Esophagus mucosa (tissue), 1 donor: ENCODE measurements around the gene TCP11L2. TPM values are rescaled to one million over a fixed set of nuclear protein-coding genes. Genes with fewer than 3 reads are reported as not detected.
"Not testable (repeated sequence)": the region's sequence is repeated elsewhere in the genome, so short reads cannot be mapped to it uniquely, and the experiment has no call there.

Experiments
- ATAC-seq: fragments of 200-7000 bp; cut with Tn5 transposase; one replicate; pipeline ENCODE4 v1.9.1; 2020
- total RNA-seq: library from RNA; stranded (reverse); gene quantifications from one replicate; pipeline ENCODE4 v1.2.4, GENCODE V29; 2023
- donor health status: DM: yes; HTN: yes; CAD: no.

Gene TCP11L2
- total RNA-seq, 1 donor from 2014 or later, result 35.3 TPM

DNA sequence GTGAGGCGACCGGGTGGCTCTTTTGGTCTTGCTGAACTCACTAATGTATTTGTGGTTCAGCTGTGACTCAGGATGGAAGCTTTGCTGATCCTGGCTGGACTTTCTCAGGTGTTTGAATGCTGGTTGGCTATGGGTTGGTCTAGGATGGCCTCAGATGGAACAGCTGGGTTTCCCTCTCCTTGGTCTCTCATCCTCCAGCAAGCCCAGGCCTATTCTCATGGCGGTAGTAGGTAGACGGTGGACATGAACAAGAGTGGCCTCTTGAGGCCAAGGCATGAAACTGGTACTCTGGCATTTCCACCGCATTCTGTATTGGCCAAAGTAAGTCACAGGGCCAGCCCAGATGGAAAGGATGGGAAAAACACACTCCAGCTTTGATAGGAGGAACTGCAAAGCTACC is 43.2 kb downstream of the TCP11L2 start:
- peak; percentile 75 for ATAC-seq

GRCh38 chr12:106348411-106348810 is 45.9 kb downstream of the TCP11L2 start:
- no peak for ATAC-seq

DNA sequence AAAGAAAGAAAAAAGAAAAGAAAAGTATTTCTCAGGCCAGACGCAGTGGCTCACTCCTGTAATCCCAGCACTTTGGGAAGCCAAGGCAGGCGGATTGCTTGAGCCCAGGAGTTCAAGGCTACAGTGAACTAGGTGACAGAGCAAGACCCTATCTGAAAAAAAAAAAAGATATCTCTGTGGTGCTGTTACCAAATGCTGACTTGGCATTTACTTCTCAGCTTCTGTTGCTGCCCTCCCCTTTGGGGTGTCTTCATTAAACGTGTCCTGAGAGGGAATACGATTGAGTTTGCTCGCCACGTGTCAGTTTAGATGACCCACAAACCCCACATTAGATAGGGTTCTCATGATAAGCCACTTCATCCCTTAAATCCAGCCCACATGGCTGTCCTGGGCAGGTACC is 50.6 kb downstream of the TCP11L2 start:
- no peak for ATAC-seq

DNA sequence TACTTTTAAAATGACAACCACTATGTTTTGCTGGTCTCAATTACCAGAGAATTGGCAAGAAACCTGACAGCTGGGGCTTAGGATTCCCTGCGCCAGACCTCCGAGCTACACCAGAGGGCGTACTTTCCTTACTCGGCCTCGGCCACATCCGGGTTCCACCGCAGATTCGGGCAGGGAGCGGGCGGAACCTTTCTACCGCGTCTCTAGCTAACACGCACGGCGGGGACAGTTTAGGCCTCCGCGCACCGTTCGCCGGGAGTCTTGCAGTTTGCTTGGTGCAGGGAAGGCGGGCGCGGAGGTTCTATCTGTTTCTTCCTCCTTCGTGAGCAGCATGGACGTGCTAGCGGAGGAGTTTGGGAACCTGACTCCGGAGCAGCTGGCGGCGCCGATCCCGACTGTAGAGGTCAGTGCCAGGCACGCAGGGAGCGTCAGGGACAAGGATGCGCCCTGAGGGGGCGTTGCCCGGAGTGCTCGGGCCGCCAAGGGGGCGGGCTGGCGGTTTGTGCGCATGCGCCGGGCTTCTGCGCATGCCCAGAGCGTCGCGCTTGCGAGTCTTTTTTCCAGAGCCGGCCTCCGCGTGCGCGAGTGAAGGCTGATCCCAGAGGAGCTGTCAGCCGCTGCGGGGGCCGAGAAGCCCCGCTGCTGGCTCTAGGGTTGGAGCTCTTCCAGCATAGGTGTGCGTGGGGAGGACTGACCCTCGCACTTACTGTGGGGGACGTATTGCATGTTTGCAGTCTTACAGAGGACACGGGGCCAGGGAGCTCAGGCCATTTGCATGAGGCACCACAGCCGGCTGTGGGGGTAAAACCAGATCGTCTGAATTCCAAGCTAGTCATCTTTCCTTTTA is 55.2 kb downstream of the TCP11L2 start, which contains the start of gene POLR3B:
Gene POLR3B, plus strand, starts transcription at position 200 of the 847 bp plus-strand sequence. Its CDS starts 132 bp downstream, at position 332.
- peak; percentile 95 for ATAC-seq

- ATAC-seq, result peak; percentile 43
These were observed 56.1 kb downstream of the TCP11L2 start for GRCh38 chr12:106358396-106359241.

DNA sequence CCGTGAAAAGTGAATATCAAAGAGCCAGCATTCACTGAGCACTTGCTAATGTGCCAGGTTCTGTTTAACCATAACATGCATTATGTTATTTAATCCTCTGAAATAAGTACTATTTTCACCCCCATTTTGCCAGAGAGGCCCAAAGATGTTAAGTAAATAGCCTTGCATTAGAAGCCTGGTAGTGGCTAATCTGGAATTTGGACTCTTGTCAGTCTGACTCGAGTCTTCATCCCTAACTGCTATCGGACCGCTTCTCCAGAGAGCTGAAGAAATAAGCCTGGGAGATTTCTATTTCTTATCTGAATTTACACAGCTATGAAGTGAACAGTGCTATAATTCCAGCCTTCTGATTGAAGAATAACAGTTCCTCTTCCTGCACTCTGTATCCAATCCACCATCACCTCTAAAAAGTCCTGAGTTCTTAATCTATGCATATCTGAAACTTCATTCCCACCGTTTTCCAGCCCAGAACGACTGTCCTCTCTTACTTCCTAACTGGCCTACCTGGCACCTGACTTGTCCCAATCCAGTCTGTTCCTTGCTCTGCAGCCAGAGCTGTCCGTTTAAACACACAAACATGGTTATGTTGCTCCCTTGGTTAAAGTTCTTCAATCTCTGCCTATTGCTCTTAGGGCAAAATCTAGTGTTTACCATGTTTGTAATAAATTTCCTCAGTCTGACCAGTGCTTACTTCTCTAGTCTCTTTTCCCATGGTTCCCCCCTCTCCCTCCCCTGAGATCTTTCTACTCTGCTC is 57.3 kb downstream of the TCP11L2 start:
- ATAC-seq, result no peak

- no peak for ATAC-seq
These were observed 58.0 kb downstream of the TCP11L2 start for GRCh38 chr12:106360400-106360994.

GRCh38 chr12:106362971-106363370 is 60.4 kb downstream of the TCP11L2 start:
- no peak for ATAC-seq

DNA sequence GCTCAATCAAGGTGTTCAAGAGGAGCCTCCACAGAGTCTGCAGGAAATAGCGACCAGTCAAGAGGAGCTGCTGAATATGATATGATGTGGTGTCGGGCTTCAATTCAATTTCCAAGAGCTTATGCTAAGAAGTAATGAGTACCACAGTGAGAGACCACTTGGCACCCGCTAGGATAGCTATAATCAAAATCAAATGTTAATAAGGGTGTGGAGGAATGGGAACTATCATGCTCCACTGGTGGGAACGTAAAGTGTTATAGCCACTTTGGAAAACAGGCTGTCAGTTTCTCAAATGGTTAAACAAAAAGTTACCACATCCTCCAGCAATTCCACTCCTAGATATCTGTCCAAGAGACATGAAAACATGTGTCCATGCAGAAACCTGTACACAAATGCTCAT is 61.7 kb downstream of the TCP11L2 start:
- no peak for ATAC-seq

- peak; percentile 78 for ATAC-seq
These were observed 67.3 kb downstream of the TCP11L2 start for GRCh38 chr12:106369624-106370346.

DNA sequence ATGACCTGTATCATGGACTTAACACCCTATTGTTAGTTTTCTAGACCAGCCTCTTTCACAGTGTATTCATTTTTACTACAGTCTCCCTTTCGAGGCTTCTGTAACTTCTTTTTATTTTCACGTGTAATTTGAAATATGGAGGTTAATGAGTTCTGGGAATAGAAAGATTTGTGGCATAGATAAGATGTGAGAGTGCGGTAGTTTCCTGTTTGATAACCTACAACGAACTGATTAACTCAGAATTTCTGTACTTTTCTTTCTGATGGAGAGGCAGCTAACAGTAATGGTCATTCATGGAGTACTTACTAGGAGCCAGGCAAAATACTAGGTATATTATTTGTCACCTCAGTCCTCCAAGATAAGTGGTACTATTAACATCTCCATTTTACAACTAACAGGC is 76.3 kb downstream of the TCP11L2 start:
- ATAC-seq, result no peak

DNA sequence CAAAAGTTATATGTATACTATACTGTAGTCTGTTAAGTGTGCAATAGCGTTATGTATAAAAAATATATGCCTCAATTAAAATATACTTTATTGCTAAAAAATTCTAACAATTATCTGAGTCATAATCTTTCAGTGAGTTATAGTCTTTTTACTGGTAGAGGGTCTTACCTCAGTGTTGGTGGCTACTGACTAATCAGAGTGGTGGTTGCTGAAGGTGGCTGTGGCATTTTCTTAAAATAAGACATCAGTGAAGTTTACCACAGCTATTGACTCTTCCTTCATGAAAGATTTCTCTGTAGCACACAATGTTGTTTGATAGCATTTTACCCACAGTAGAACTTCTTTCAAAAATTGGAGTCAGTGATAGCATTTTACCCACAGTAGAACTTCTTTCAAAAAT is 78.4 kb downstream of the TCP11L2 start:
- ATAC-seq, result no peak

DNA sequence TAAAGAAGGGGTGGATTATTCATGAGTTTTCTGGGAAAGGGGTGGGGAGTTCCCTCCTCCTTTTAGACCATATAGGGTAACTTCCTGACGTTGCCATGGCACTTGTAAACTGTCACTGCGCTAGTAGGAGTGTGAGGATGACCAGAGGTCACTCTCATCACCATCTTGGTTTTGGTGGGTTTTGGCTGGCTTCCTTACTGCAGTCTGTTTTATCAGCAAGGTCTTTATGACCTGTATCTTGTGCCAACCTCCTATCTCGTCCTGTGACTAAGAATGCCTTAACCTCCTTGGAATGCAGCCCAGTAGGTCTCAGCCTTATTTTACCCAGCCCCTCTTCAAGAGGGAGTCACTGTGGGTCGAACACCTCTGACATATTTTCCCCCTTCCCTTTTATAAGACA is 79.3 kb downstream of the TCP11L2 start:
- not testable (repeated sequence) for ATAC-seq

DNA sequence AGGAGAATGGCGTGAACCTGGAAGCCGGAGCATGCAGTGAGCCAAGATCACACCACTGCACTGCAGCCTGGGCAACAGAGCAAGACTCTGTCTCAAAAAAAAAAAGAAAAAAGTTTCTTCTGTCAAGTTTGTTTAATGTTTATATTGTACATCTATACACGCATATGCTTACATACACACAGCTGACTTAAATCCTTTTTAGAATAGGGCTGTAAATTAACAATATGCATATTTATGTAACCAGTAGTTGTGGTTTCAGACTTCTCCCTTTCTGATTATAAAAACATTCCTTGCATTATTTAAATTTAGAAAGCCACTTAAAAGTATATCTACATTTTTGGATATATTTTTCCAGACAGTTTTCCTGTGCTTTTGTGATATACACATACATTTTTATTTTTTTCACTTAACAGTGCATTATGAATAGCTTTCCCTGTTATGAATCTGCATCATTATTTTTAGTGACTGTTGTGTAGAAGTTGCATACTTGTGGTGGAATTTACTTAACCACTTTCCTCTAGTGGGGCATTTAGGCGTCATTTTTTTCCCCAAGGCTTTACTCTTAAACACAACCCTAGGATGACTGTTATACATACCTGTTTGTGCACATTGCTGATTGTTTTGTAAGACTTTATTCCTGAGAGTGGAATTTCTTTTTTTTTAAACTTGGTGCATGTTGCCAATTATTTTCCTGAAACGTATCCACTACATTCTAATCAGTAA is 84.4 kb downstream of the TCP11L2 start:
- no peak for ATAC-seq

DNA sequence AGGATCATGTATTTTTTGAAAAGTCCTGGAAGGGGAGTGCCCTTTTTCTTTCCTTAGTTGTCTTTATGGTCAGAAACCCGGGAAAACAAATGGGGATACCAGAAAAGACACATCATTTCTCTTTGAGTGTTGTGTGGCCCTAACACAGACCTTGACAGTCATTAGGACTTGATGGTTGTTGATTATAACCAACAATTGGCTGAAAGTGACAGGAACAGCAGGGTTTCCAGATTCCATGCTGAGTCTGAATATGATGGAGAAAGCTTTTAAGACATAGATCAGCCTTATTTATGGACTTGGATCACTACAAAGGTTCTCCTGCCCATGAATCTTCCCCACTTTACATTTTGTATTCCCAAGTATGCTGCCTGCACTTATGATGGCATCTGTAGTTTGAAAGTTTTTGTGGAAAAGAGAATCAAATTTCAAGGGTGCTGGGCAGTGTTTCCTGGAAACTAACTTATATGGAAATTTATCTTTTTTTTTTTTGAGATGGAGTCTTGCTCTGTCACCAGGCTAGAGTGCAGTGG is 85.4 kb downstream of the TCP11L2 start:
- ATAC-seq, result no peak

DNA sequence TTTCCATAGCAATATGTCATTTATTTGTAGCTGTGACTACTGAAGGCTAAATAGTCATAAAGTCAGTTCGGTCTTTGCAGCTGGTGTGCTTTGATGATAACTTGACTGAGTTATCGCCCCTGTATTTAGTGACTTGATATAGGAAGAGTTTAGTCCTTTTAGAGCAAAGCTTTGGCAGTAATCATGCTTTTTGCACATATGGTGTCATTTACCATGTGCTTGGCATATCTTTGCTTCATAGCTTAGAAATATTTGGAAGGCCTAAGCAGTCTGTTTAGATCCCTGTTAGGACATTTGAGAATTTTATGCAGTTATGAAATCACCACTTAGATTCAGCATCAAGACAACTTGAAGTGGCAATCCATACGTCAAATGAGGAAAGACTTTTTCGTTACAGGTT is 86.6 kb downstream of the TCP11L2 start:
- no peak for ATAC-seq

GRCh38 chr12:106392759-106393158 is 90.2 kb downstream of the TCP11L2 start:
- ATAC-seq, result no peak
